Endodermal cell (in vitro differentiated cells): Measurements from ENCODE around the gene GJD4. TPM values are rescaled to one million over a fixed set of nuclear protein-coding genes. Genes with fewer than 3 reads are reported as not detected.

Source experiments
- DNase-seq: peaks from one replicate; pipeline ENCODE4 v3.0.0-alpha.2; 2017
- H3K27ac ChIP-seq: 2 replicates; pipeline ENCODE4 v1.5.1; 2013; ENCODE audit warnings: mild to moderate bottlenecking, low read depth, low read length, moderate library complexity
- H3K27me3 ChIP-seq: 2 replicates; pipeline ENCODE4 v1.6.1; 2013; ENCODE audit warnings: mild to moderate bottlenecking, low read length, moderate library complexity; ENCODE audit not compliant: insufficient read depth, control insufficient read depth, poor library complexity, severe bottlenecking
- H3K36me3 ChIP-seq: 2 replicates; pipeline ENCODE4 v1.7.0; 2013; ENCODE audit warnings: mild to moderate bottlenecking, low read length, moderate library complexity; ENCODE audit not compliant: control insufficient read depth, insufficient read depth
- H3K4me1 ChIP-seq: one replicate; pipeline ENCODE4 v1.7.0; 2013; ENCODE audit warnings: low read length; ENCODE audit not compliant: control insufficient read depth, insufficient read depth
- H3K4me3 ChIP-seq: 2 replicates; pipeline ENCODE4 v1.5.1; 2013; ENCODE audit warnings: mild to moderate bottlenecking, low read length, moderate library complexity
- H3K9ac ChIP-seq: 2 replicates; pipeline ENCODE4 v1.6.1; 2013; ENCODE audit warnings: mild to moderate bottlenecking, low read length, moderate library complexity; ENCODE audit not compliant: poor library complexity, severe bottlenecking; ENCODE audit errors: extremely low read depth
- H3K9me3 ChIP-seq: 2 replicates; pipeline ENCODE4 v1.6.1; 2013; ENCODE audit warnings: mild to moderate bottlenecking, low read length, moderate library complexity; ENCODE audit not compliant: control insufficient read depth
- H3K27ac Mint-ChIP-seq: 2 replicates; pipeline ENCODE4 v1.8.0; 2020; ENCODE audit warnings: mixed read lengths
- H3K27me3 Mint-ChIP-seq: 2 replicates; pipeline ENCODE4 v1.8.0; 2021; ENCODE audit warnings: mild to moderate bottlenecking, mixed read lengths; ENCODE audit not compliant: insufficient read depth
- H3K36me3 Mint-ChIP-seq: 2 replicates; pipeline ENCODE4 v1.8.0; 2020; ENCODE audit warnings: low read depth, mixed read lengths
- H3K4me1 Mint-ChIP-seq: 2 replicates; pipeline ENCODE4 v1.8.0; 2020; ENCODE audit warnings: mixed read lengths
- H3K4me3 Mint-ChIP-seq: 2 replicates; pipeline ENCODE4 v1.8.0; 2020; ENCODE audit warnings: mild to moderate bottlenecking, moderate library complexity, mixed read lengths
- H3K9me3 Mint-ChIP-seq: 2 replicates; pipeline ENCODE4 v1.8.0; 2020; ENCODE audit warnings: mild to moderate bottlenecking, mixed read lengths
- CTCF ChIP-seq: fragments of 200-600 bp; sonication (generic); conservative IDR thresholded peaks from 2 replicates; pipeline ENCODE4 v1.5.0; 2021; ENCODE audit warnings: antibody characterized with exemption, mild to moderate bottlenecking
- WGBS, 2 experiments: methylation state at CpG; one replicate each; pipeline versions ENCODE4 v1.1.5 to v1.1.7; 2013; ENCODE audit warnings: missing lambda C conversion rate in 2 of 2, mixed read lengths in 1 of 2; ENCODE audit not compliant: insufficient coverage in 1 of 2, insufficient read length in 1 of 2; 5-methylcytosine and 5-hydroxymethylcytosine counted together
- total RNA-seq, 2 donors: library from RNA; stranded (reverse); fragmentation: NEBNext Ultra II Directional in 1 of 2; extraction: Animal tissue kit (Norgen Biotek cat#: 25700) in 1 of 2; gene quantifications; 2 replicates in 1 of 2; 3 replicates in 1 of 2; pipeline ENCODE4 v1.2.1, GENCODE V29; 2021

The GJD4 gene
- total RNA-seq, 2 donors from 2014 or later = 0.22 to 0.29 TPM

DNA sequence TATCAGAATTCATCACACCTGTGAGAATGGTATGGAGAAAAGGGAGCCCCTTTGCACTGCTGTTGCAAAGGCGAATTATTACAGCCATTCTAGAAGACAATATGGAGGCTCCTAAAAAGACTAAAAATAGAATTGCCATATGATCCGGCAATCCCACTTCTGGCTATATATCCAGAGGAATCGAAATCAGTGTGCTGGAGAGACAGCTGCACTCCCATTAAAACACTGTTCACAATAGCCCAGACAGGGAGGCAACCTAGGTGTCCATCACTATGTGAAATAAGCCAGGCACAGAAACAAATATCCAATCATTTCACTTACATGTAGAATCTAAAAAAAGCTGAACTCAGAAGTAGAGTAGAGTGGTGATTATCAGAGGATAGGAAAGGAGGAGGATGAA is 26.0 kb upstream of the GJD4 start:
- 88 to 96% methylated on average over 3 of the region's 3 CpGs for WGBS, 2 experiments
- H3K36me3 ChIP-seq = no peaks in the 10 kb centered on the region
- Mint-ChIP-seq H3K36me3 (peaks cover 10% of the 10 kb centered on the region), H3K4me3 (no peak overlapping the region), H3K9me3 (no peaks in the 10 kb centered on the region), H3K27me3 (no peaks in the 10 kb centered on the region), H3K27ac (no peak overlapping the region), H3K4me1 (peaks cover 6% of the 10 kb centered on the region)
- no peaks in the 10 kb centered on the region for H3K27me3 ChIP-seq
- no peak for DNase-seq
- TF ChIP-seq CTCF = no peak
- H3K9ac ChIP-seq = no peak overlapping the region
- no peak overlapping the region for H3K27ac ChIP-seq
- no peak overlapping the region for H3K4me3 ChIP-seq
- no peaks in the 10 kb centered on the region for H3K4me1 ChIP-seq
- H3K9me3 ChIP-seq = no peaks in the 10 kb centered on the region

- Histone ChIP-seq H3K27me3 (no peaks in the 10 kb centered on the region), H3K4me1 (no peaks in the 10 kb centered on the region), H3K27ac (no peak overlapping the region), H3K9ac (no peak overlapping the region), H3K4me3 (no peak overlapping the region), H3K9me3 (no peaks in the 10 kb centered on the region), H3K36me3 (no peaks in the 10 kb centered on the region)
- H3K9me3 Mint-ChIP-seq = no peaks in the 10 kb centered on the region
- no peak overlapping the region for H3K27ac Mint-ChIP-seq
- H3K36me3 Mint-ChIP-seq = peaks cover 10% of the 10 kb centered on the region
- no peak overlapping the region for H3K4me3 Mint-ChIP-seq
- H3K27me3 Mint-ChIP-seq = no peaks in the 10 kb centered on the region
- TF ChIP-seq CTCF = no peak
- no peak for DNase-seq
- 94% methylated on average over 12 of the region's 12 CpGs for WGBS, 2 experiments
- H3K4me1 Mint-ChIP-seq = peaks cover under 1% of the 10 kb centered on the region
Measured at GRCh38 chr10:35579726-35580422, 25.3 kb upstream of the GJD4 start.

GRCh38 chr10:35580423-35580770 is 24.7 kb upstream of the GJD4 start:
- H3K27me3 Mint-ChIP-seq = no peaks in the 10 kb centered on the region
- H3K9me3 ChIP-seq = no peaks in the 10 kb centered on the region
- no peak overlapping the region for H3K9ac ChIP-seq
- no peaks in the 10 kb centered on the region for H3K4me1 ChIP-seq
- H3K4me1 Mint-ChIP-seq = no peaks in the 10 kb centered on the region
- H3K36me3 ChIP-seq = no peaks in the 10 kb centered on the region
- no peak overlapping the region for H3K4me3 Mint-ChIP-seq
- DNase-seq = no peak
- no peak overlapping the region for H3K27ac ChIP-seq
- H3K36me3 Mint-ChIP-seq = peaks cover 8% of the 10 kb centered on the region
- no peaks in the 10 kb centered on the region for H3K27me3 ChIP-seq
- WGBS, 2 experiments = 88 to 94% methylated on average over 3 of the region's 3 CpGs
- no peak overlapping the region for H3K4me3 ChIP-seq
- no peak overlapping the region for H3K27ac Mint-ChIP-seq
- H3K9me3 Mint-ChIP-seq = no peaks in the 10 kb centered on the region
- no peak for TF ChIP-seq CTCF
